Endothelial cell of umbilical vein (primary cell): Measurements from ENCODE around the gene LRCH2. TPM values are rescaled to one million over a fixed set of nuclear protein-coding genes. Genes with fewer than 3 reads are reported as not detected.

ENCODE experiments used
- BruUV-seq: library from RNA; stranded (reverse); fragments of 400-500 nt; replicated peaks from 2 replicates; lab custom pipeline; 2021; lab: Mats Ljungman, UMichigan
- CTCF ChIA-PET: fragments of 300-600, 350-600 bp; sonication (Branson Sonifier 250); formaldehyde crosslinking; loops from one replicate; lab custom pipeline; 2021; ENCODE audit warnings: antibody characterized with exemption, inconsistent platforms; lab: Charles Lee
- POLR2A ChIA-PET: fragments of 300-600, 350-600 bp; sonication (Branson Sonifier 250); formaldehyde crosslinking; loops from one replicate; lab custom pipeline; 2021; ENCODE audit warnings: antibody characterized with exemption, inconsistent platforms; lab: Charles Lee
- DNase-seq: peaks from one replicate; pipeline ENCODE4 v3.0.0-alpha.2; 2011; ENCODE audit warnings: low read depth, low spot score
- FAIRE-seq: peaks from 2 replicates; lab custom pipeline; 2011; peaks lifted over from hg19 to GRCh38; lab: Jason Lieb, UNC
- H2AFZ ChIP-seq: 2 replicates; pipeline ENCODE4 v1.6.0; 2012; ENCODE audit warnings: low read depth, low read length, control low read depth, inconsistent platforms
- H3K27ac ChIP-seq: 2 replicates; pipeline ENCODE4 v1.5.1; 2011; ENCODE audit warnings: low read depth, mild to moderate bottlenecking, control low read depth, low read length, moderate library complexity; ENCODE audit not compliant: insufficient read depth
- H3K27me3 ChIP-seq, 2 experiments: 2 replicates each; pipeline versions ENCODE4 v1.6.0 to v1.6.1; 2011; ENCODE audit warnings: low read length in 2 of 2, mixed read lengths in 1 of 2; ENCODE audit not compliant: control insufficient read depth in 2 of 2, insufficient read depth in 2 of 2
- H3K36me3 ChIP-seq, 2 experiments: 2 replicates in 1 of 2; 3 replicates in 1 of 2; pipeline ENCODE4 v1.5.1; 2011; ENCODE audit warnings: low read length in 2 of 2, mild to moderate bottlenecking in 1 of 2, moderate library complexity in 1 of 2; ENCODE audit not compliant: control insufficient read depth in 2 of 2, insufficient read depth in 2 of 2; ENCODE audit errors: extremely low read depth in 1 of 2
- H3K4me1 ChIP-seq: 3 replicates; pipeline ENCODE4 v1.5.1; 2011; ENCODE audit warnings: mild to moderate bottlenecking, low read length; ENCODE audit not compliant: control insufficient read depth, insufficient read depth; ENCODE audit errors: extremely low read depth
- H3K4me2 ChIP-seq: 2 replicates; pipeline ENCODE4 v1.6.1; 2011; ENCODE audit warnings: low read length, control low read depth, mixed read lengths; ENCODE audit not compliant: insufficient read depth
- H3K4me3 ChIP-seq, 3 experiments: fragments of 200-600 bp in 1 of 3; sonication (generic), shearing (Covaris generic) in 1 of 3; replicated peaks in 1 of 3; 2 replicates each; pipeline ENCODE4 v1.5.1; 2011 to 2016; ENCODE audit warnings: control low read depth in 3 of 3, low read length in 3 of 3, mild to moderate bottlenecking in 2 of 3, inconsistent platforms in 1 of 3, low read depth in 1 of 3, moderate library complexity in 1 of 3; ENCODE audit not compliant: insufficient read depth in 1 of 3
- H3K79me2 ChIP-seq: 2 replicates; pipeline ENCODE4 v1.6.0; 2012; ENCODE audit warnings: low read length, inconsistent platforms; ENCODE audit not compliant: control insufficient read depth, insufficient read depth
- H3K9ac ChIP-seq: replicated peaks from 2 replicates; pipeline ENCODE3; 2011; ENCODE audit warnings: low read length, control low read depth; ENCODE audit not compliant: insufficient read depth; ENCODE audit errors: extremely low read depth
- H3K9me1 ChIP-seq: replicated peaks from 3 replicates; pipeline ENCODE4 v1.6.0; 2011; ENCODE audit warnings: mild to moderate bottlenecking, low read length; ENCODE audit not compliant: control insufficient read depth, insufficient read depth; ENCODE audit errors: extremely low read depth
- H3K9me3 ChIP-seq: replicated peaks from 2 replicates; pipeline ENCODE4 v1.5.1; 2012; ENCODE audit warnings: low read length, inconsistent platforms; ENCODE audit not compliant: control insufficient read depth, insufficient read depth
- H4K20me1 ChIP-seq: replicated peaks from 2 replicates; pipeline ENCODE3; 2011; ENCODE audit warnings: mild to moderate bottlenecking, low read length; ENCODE audit not compliant: control insufficient read depth, insufficient read depth; ENCODE audit errors: extremely low read depth
- CTCF ChIP-seq, 2 donors: IDR thresholded peaks; 1 replicate in 1 of 2; 2 replicates in 1 of 2; pipeline ENCODE4 v1.5.1; 2011; ENCODE audit warnings: low read length in 2 of 2, mild to moderate bottlenecking in 2 of 2, moderate library complexity in 2 of 2, control low read depth in 1 of 2, inconsistent platforms in 1 of 2, low read depth in 1 of 2; ENCODE audit not compliant: insufficient read depth in 1 of 2; ENCODE audit errors: extremely low read depth in 1 of 2
- EZH2 ChIP-seq: IDR thresholded peaks from 2 replicates; pipeline ENCODE4 v1.6.1; 2012; ENCODE audit warnings: borderline replicate concordance, low read depth, mild to moderate bottlenecking, moderate library complexity, low read length, inconsistent platforms; ENCODE audit not compliant: severe bottlenecking
- FOS ChIP-seq: IDR thresholded peaks from 2 replicates; pipeline ENCODE4 v1.6.1; 2011; ENCODE audit warnings: mild to moderate bottlenecking, low read length, moderate library complexity, borderline replicate concordance; ENCODE audit not compliant: insufficient read depth
- GATA2 ChIP-seq: IDR thresholded peaks from 2 replicates; pipeline ENCODE4 v1.7.0; 2011; ENCODE audit warnings: low read depth, mild to moderate bottlenecking, moderate library complexity, mixed read lengths, low read length; ENCODE audit not compliant: insufficient read length, insufficient read depth
- JUN ChIP-seq: IDR thresholded peaks from 2 replicates; pipeline ENCODE4 v1.6.1; 2011; ENCODE audit warnings: borderline replicate concordance, low read depth; ENCODE audit not compliant: insufficient read length, insufficient read depth
- MAX ChIP-seq: IDR thresholded peaks from 2 replicates; pipeline ENCODE4 v1.6.1; 2011; ENCODE audit not compliant: insufficient read depth, insufficient read length
- POLR2A ChIP-seq: IDR thresholded peaks from 2 replicates; pipeline ENCODE4 v1.6.1; 2012; ENCODE audit warnings: low read depth, mild to moderate bottlenecking, control low read depth, low read length
- dilution Hi-C: fragments of 300-500 bp; cut with MboI; formaldehyde crosslinking; loops from one replicate; pipeline ENCODE4 v1.15.0; 2019; ENCODE audit warnings: low sequenced_read_pairs; ENCODE audit not compliant: extremely low pct_ligation_motif_present
- intact Hi-C: fragments of 100-400 bp; cut with micrococcal nuclease; formaldehyde crosslinking; loops from one replicate; pipeline ENCODE4 v1.10.0; 2022
- polyA plus RNA-seq, 4 experiments: library from polyadenylated mRNA; depleted of rRNA in 3 of 4; stranded (reverse) in 3 of 4; unstranded in 1 of 4; fragments of >200 nt; gene quantifications; 2 replicates each; pipeline versions ENCODE4 v1.2.1 to v1.2.3, GENCODE V29; 2011 to 2012; ENCODE audit warnings: missing spikeins in 1 of 4
- total RNA-seq: library from RNA; stranded (reverse); gene quantifications from 2 replicates; pipeline ENCODE4 v1.2.3, GENCODE V29; 2021

LRCH2 gene
- total and polyA plus RNA-seq, 2 donors (not counting 3 experiments of a cell fraction or from before 2014, with no cell fraction given): 1.1 to 4.6 TPM

GRCh38 chrX:115178473-115178872 lies 55.4 kb downstream of the LRCH2 start:
- Histone ChIP-seq H3K9me1 (no peaks in the 10 kb centered on the region), H3K27ac (no peak overlapping the region), H3K4me1 (peaks cover 9% of the 10 kb centered on the region), H3K9me3 (no peaks in the 10 kb centered on the region), H2AFZ (no peak overlapping the region), H3K9ac (no peak overlapping the region), H4K20me1 (no peaks in the 10 kb centered on the region), H3K36me3 (no peaks in the 10 kb centered on the region), H3K4me3 (no peak overlapping the region), H3K4me2 (no peak overlapping the region), H3K79me2 (no peaks in the 10 kb centered on the region), H3K27me3 (no peaks in the 10 kb centered on the region)
- CTCF ChIA-PET: no interaction called here
- TF ChIP-seq CTCF (IDR thresholded peaks at IDR 0.05; ENCODE audit: extremely low read depth in 1 of 2, insufficient read depth in 1 of 2, low read depth in 1 of 2, low read length in 2 of 2) (no peak), FOS (no peak), MAX (no peak), EZH2 (no peak), GATA2 (no peak), JUN (no peak), POLR2A (no peak)
- no TSS peak for BruUV-seq
- intact Hi-C loops: no loop called here
- POLR2A ChIA-PET: interaction anchor here (0.5 kb wide), 1 partner anchor 302 kb away, joined by 3 read pairs; no protein-coding TSS in a partner anchor
- DNase-seq (no peak), FAIRE-seq (no peak)
- dilution Hi-C loops: no loop called here
